Right cardiac atrium (tissue), 5 donors: Measurements from ENCODE around the gene SMOC2. TPM values are rescaled to one million over a fixed set of nuclear protein-coding genes. Genes with fewer than 3 reads are reported as not detected.

Source experiments
- ATAC-seq, 2 donors: fragments of 200-7000 bp; cut with Tn5 transposase; one replicate each; pipeline versions ENCODE4 v1.8.0 to v1.9.1; 2020; ENCODE audit warnings: moderate library complexity in 2 of 2, mild to moderate bottlenecking in 1 of 2
- DNase-seq, 3 donors: peaks; one replicate each; pipeline ENCODE4 v3.0.0-alpha.2; 2020
- H3K27ac ChIP-seq: one replicate; pipeline ENCODE4 v1.5.1; 2013; ENCODE audit warnings: mild to moderate bottlenecking, low read length, control low read depth, moderate library complexity
- H3K27me3 ChIP-seq: one replicate; pipeline ENCODE4 v1.6.1; 2013; ENCODE audit not compliant: control insufficient read depth, insufficient read depth
- H3K4me1 ChIP-seq: one replicate; pipeline ENCODE4 v1.6.1; 2013; ENCODE audit warnings: low read length; ENCODE audit not compliant: control insufficient read depth, insufficient read depth
- H3K4me3 ChIP-seq: one replicate; pipeline ENCODE4 v1.5.1; 2013; ENCODE audit warnings: low read length, control low read depth
- H3K9me3 ChIP-seq: one replicate; pipeline ENCODE4 v1.6.1; 2013; ENCODE audit warnings: low read length; ENCODE audit not compliant: control insufficient read depth
- WGBS: extraction: QIAGEN DNeasy Blood & Tissue Kit; methylation state at CpG from one replicate; pipeline ENCODE4 v1.1.7; 2013; 5-methylcytosine and 5-hydroxymethylcytosine counted together
- intact Hi-C, 4 donors: fragments of 100-400 bp; cut with DNase I; formaldehyde crosslinking; loops; one replicate each; pipeline versions ENCODE4 v1.11.0 to v1.14.0; 2022 to 2023
- polyA plus RNA-seq: library from polyadenylated mRNA; stranded (reverse); fragments of 200-250 nt; gene quantifications from one replicate; pipeline ENCODE4 v1.2.3, GENCODE V29; 2013
- total RNA-seq, 4 donors: library from RNA; stranded (reverse); fragmentation: NEBNext Ultra II Directional; extraction: Animal tissue kit (Norgen Biotek cat#: 25700); gene quantifications; one replicate each; pipeline ENCODE4 v1.2.1, GENCODE V29; 2021
- donor health status: healthy with polysubstance abuse.
- donor health status: DM: no; HTN: yes; CAD: no.
- donor health status: DM: no; HTN: no; CAD: no.
- donor health status: DM: no; HTN: yes; CAD: no; lungs with severe emphysema.
- donor health status: DM: yes; HTN: yes; CAD: no.

SMOC2 gene
- total and polyA plus RNA-seq, 5 donors: 6.0 to 16.7 (median 10.9) TPM

DNA sequence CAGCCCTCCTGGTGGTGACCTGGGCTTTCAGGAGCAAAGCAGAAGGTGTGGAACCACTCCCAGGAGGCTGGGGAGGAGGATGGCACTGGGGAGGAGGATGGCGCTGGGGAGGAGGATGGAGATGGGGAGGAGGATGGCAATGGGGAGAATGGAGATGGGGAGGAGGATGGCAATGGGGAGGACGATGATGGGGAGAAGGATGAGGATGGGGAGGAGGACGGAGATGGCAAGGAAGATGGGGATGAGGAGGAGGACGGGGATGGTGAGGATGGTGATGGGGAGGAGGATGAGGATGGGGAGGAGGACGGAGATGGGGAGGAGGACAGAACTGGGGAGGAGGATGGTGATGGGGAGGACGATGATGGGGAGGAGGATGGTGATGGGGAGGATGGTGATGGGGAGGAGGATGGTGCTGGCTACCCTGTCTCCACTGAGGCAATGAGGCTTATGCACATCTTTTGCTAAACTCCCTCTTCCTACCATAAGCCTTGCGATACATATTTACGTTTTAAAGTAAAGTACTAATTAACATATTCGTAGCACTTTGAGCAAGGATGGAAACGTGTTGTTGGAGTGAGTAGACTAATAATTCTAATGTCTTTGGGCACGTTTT lies 7.4 kb downstream of the SMOC2 start:
- H3K4me3 ChIP-seq: no peak overlapping the region
- 87% methylated on average over 11 of the region's 11 CpGs for WGBS
- H3K4me1 ChIP-seq: no peaks in the 10 kb centered on the region
- ATAC-seq: no peak
- no peak overlapping the region for H3K27ac ChIP-seq
- intact Hi-C loops: no loop called here
- H3K27me3 ChIP-seq: no peaks in the 10 kb centered on the region
- DNase-seq: no peak
- H3K9me3 ChIP-seq: no peaks in the 10 kb centered on the region

DNA sequence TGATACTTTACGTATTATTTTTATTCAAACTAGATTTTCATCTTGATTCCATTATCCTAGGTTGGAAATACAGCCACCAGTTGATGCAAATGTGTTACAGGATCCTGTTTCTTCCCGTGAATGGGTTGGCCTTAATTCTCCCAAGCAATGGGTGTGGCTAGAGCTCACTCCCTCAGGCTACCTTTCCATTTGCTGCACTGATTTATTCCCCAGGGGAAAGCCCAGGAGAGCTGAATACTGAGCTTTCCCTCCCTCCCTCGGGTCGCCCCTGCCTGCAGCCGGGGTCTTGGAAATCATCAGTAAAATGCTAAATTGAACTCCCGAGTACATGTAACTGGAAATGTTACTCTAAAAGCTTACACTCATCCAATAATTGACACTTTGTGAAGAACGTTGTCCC lies 9.9 kb downstream of the SMOC2 start:
- ATAC-seq (no peak), DNase-seq (no peak)
- no peaks in the 10 kb centered on the region for H3K4me1 ChIP-seq
- no peaks in the 10 kb centered on the region for H3K9me3 ChIP-seq
- intact Hi-C loops: no loop called here
- H3K27ac ChIP-seq: no peak overlapping the region
- 60% methylated on average over 7 of the region's 7 CpGs for WGBS
- no peak overlapping the region for H3K4me3 ChIP-seq
- no peaks in the 10 kb centered on the region for H3K27me3 ChIP-seq

DNA sequence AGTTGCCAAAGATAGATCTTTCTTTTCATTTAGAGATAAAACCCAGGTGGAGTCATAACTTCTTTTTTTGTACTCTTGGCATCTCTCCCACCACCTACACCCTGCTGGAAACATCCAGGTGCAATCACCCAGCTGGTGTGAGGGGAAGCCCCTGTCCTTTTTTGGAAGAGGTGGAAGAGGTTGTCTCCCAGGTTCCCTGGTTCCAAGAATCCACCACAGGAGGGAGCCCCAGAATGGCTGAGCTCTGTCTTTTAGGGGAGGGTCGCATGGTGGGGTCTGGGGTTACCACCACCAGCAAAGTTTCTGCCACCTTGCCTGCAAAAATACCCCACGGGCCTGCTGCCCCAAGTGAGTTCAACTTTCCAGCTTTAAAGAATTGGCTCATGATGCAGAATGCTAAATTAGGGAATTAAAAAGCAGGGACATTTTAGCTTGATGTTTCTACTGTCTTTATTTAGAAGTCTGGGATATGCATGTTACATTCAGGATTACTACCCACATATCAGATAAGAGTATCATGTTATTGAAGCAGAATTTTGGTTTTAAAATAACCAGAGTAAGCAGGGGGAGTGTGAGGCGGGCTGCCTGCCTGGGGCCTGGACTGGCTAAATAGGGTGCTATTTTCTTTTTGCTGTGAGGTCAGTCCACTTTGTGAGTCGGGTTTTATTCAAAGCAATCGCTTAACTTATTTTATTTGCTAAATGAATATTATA lies 11.0 kb downstream of the SMOC2 start:
- Histone ChIP-seq H3K4me1 (no peaks in the 10 kb centered on the region), H3K4me3 (no peak overlapping the region), H3K27ac (no peak overlapping the region), H3K27me3 (no peaks in the 10 kb centered on the region), H3K9me3 (no peaks in the 10 kb centered on the region)
- WGBS: 46% methylated on average over 5 of the region's 5 CpGs
- no peak for ATAC-seq
- intact Hi-C loops: no loop called here
- peak in 1 of 3 donors; percentile 31 for DNase-seq

DNA sequence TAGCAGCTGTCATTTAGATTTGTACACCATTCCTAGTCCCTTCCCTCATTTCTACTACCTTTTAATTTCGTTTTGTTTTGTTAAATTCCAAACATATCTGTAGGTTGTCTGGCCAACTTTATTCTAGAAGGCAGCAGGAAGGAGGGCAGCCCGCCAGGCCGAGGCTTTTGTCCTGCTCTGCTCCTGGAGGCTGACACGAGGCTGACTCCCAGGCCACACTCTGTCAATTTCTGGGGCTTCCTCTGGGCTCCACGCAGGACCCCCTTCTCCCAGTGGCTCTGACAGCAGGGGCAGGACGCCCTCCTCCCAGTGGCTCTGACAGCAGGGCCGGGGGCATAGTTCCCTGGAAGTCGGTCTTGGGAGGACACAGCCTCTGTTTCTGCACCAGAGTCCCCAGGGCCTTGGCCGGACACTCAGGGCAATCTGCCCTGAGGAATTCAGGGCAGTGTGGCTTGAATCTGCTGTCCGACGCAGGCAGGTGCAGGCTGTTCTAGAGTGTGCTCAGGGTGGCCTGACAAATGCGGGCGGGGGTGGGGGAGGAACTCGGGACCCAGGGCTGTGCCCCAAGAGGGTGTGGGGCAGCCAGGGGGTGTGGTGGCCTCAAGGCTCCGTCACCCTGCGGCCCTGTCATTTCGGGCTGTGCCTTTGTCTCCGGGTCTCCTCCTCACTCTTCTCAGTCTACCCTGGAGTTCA lies 11.8 kb downstream of the SMOC2 start:
- WGBS: 47% methylated on average over 18 of the region's 18 CpGs
- Histone ChIP-seq H3K27me3 (no peaks in the 10 kb centered on the region), H3K4me1 (no peaks in the 10 kb centered on the region), H3K9me3 (no peaks in the 10 kb centered on the region), H3K27ac (no peak overlapping the region), H3K4me3 (no peak overlapping the region)
- DNase-seq (peak; percentile 34 to 89 (median 80)), ATAC-seq (peak; percentile 44 to 59)
- intact Hi-C loops: no loop called here

DNA sequence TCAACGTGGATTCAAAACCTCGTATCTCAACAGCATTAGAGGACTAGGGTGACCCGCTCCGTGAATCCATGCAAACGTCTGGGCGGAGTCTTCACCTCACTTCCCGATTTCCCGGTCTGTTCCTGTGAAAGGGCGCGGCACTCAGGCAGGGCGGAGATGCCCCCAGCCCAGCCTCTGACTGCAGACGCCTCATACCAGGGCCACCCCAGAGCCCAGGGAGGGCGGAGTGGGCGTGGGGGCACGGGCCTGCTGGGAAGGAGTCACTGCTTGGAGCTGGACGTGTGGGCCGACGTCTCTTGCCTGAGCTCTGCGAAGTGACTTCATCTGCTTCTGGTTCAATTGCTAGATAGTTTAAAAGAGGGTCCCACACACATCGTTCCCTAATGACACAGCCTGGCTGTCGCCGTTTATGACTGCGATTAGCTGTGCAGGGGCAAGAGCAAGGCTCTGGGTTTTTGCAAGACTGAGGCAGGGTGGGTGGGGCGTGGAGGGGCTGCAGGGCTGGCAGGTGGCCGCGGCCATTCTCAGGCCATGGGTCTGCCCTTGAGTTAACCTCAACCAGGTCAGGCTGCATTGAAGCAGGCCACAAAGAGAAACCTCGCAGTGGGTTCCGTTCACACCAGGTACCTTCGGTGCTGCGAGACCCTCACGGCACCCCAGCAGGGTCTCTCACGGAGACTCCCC lies 15.0 kb downstream of the SMOC2 start:
- intact Hi-C loops: no loop called here
- DNase-seq (peak in 1 of 3 donors; percentile 50), ATAC-seq (no peak)
- WGBS: 84% methylated on average over 32 of the region's 32 CpGs
- no peak overlapping the region for H3K27ac ChIP-seq
- no peak overlapping the region for H3K4me3 ChIP-seq
- H3K9me3 ChIP-seq: no peaks in the 10 kb centered on the region
- H3K27me3 ChIP-seq: no peaks in the 10 kb centered on the region
- no peaks in the 10 kb centered on the region for H3K4me1 ChIP-seq

DNA sequence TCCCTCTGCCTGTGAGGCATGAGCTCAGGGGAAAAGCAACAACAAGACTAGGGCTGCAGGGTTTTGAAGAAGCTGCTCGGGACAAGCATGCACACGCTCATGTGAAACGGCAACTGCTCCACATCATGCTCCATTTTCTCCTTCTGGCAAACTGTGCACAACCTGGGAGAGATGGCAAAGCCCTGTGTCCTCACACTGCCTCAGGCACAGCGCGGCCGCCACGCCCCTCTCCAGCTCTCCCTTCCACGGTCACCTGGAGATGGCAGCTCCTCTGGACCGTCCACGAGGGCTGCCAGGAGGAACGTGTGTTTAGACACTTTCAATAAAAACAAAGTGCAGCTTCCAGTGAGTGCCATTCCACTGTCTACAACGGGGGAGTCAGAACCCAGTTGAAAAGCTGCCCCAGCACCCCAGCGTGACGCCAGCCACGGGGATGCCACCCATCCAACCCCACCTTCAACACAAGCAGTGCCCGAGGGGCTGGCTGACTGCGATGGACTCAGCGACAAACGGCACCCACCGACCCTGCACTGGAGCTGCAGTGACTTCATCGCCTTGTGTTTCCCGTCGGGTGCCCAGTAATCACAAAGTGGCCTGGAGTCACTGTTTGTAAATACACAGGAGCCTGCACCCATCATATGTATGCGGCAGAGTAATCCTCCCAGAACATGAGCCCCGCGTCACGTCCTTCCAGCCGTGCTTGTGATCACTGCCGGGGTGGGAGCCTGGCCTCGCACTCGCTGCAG lies 16.1 kb downstream of the SMOC2 start:
- DNase-seq: peak in 1 of 3 donors; percentile 28
- intact Hi-C loops: no loop called here
- H3K27ac ChIP-seq: no peak overlapping the region
- H3K9me3 ChIP-seq: no peaks in the 10 kb centered on the region
- no peaks in the 10 kb centered on the region for H3K27me3 ChIP-seq
- no peak overlapping the region for H3K4me3 ChIP-seq
- WGBS: 91% methylated on average over 31 of the region's 31 CpGs
- no peak for ATAC-seq
- no peaks in the 10 kb centered on the region for H3K4me1 ChIP-seq

DNA sequence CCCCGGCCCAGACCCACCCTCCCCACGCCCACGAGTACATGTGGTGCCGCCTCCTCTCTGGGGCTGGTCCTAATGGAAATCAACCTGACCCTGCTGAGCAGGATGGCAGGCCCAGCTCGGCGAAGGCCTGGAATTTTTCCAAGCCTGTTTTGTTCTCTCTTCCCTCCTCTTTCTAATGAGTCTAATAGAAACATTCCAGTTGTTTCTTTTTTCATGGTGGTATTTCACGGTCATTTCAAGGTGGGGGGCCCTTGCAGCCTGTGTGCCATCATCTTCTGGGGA lies 16.6 kb downstream of the SMOC2 start:
- intact Hi-C loops: no loop called here
- no peak for ATAC-seq
- no peak for DNase-seq
- 59% methylated on average over 7 of the region's 7 CpGs for WGBS
- no peak overlapping the region for H3K4me3 ChIP-seq
- no peaks in the 10 kb centered on the region for H3K27me3 ChIP-seq
- H3K27ac ChIP-seq: no peak overlapping the region
- H3K4me1 ChIP-seq: no peaks in the 10 kb centered on the region
- no peaks in the 10 kb centered on the region for H3K9me3 ChIP-seq

DNA sequence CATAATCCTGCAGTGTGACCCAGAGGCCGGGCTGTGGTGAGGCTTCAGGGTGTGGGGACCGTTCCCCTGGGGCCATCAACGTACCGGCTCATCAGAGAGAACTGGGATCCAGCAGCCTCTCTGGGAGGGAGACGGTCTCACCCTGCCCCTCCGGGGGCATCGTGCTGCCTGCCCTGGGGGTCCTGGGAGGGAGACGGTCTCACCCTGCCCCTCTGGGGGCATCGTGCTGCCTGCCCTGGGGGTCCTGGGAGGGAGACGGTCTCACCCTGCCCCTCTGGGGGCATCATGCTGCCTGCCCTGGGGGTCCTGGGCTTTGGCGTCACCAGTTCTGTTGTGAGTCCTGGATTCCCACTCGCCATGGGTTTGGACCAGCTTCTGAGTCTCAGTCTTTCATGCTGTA lies 17.1 kb downstream of the SMOC2 start:
- no peak for DNase-seq
- intact Hi-C loops: no loop called here
- Histone ChIP-seq H3K27ac (no peak overlapping the region), H3K4me1 (no peaks in the 10 kb centered on the region), H3K27me3 (no peaks in the 10 kb centered on the region), H3K9me3 (no peaks in the 10 kb centered on the region), H3K4me3 (no peak overlapping the region)
- 84% methylated on average over 12 of the region's 12 CpGs for WGBS
- ATAC-seq: no peak

DNA sequence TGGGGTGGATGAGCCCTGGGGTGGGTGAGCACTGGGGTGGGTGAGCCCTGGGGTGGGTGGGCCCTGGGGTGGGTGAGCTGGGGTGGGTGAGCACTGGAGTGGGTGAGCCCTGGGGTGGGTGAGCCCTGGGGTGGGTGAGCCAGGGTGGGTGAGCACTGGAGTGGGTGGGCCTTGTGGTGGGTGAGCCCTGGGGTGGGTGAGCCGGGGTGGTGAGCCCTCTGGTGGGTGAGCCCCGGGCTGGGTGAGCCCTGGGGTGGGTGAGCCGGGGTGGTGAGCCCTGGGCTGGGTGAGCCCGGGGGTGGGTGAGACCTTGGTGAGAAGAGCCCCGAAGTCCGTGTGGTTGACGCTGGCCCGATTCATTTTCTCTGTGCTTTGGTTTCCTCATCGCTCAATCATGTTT lies 18.6 kb downstream of the SMOC2 start:
- intact Hi-C loops: no loop called here
- ATAC-seq: no peak

DNA sequence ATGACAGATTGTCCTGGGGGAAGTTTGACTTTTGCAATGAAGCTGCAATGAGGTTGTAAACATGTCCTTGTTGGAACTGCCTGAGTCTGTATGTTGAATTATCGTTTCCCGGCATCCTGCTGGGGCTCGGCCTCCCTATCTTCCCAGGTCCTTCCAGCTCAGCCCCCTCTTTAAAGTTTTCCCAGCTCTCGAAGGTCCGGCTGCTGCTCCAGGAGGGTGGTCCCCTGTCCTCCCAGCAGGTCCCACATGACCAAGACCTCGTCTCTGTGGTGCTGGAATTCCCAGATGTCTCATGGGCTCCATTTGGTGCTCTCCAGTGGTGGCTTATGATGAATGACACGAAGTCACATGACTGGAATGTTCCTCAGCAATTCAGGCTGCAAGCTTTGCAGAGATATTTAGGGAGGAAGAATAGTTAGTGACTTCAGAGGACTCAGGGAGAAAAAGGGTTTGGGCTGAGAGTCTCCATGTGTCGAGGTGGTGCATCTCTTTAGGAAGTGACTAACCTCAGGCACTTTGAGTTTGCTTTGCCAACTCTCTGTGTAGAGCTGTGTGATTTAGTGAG lies 21.4 kb downstream of the SMOC2 start:
- Histone ChIP-seq H3K4me1 (no peaks in the 10 kb centered on the region), H3K4me3 (no peak overlapping the region), H3K27ac (no peak overlapping the region), H3K9me3 (no peaks in the 10 kb centered on the region), H3K27me3 (no peaks in the 10 kb centered on the region)
- intact Hi-C loops: no loop called here
- WGBS: 70% methylated on average over 8 of the region's 8 CpGs
- DNase-seq: no peak
- ATAC-seq: no peak

More for the DNA sequence above, 18.6 kb downstream of the SMOC2 start:
- Histone ChIP-seq H3K4me3 (no peak overlapping the region), H3K27ac (no peak overlapping the region), H3K9me3 (no peaks in the 10 kb centered on the region), H3K27me3 (no peaks in the 10 kb centered on the region), H3K4me1 (no peaks in the 10 kb centered on the region)
- 95% methylated on average over 9 of the region's 9 CpGs for WGBS
- DNase-seq: no peak
